GM19023 (cell line): ENCODE data around the gene TMEM247.

ENCODE experiments used
- ATAC-seq: cut with Tn5 transposase; IDR thresholded peaks from one replicate; pipeline ENCODE4 v1.9.1; 2021; ENCODE audit warnings: mild to moderate bottlenecking, moderate library complexity; ENCODE audit not compliant: unreplicated experiment

TMEM247 gene

GRCh38 chr2:46479265-46479664, at the start of gene TMEM247:
Gene TMEM247 (plus strand): TSS chr2:46479565.
- ATAC-seq = no peak

GRCh38 chr2:46430413-46430812, 49.0 kb upstream of the TMEM247 start:
- ATAC-seq = no peak

- ATAC-seq = no peak
These were observed 48.4 kb upstream of the TMEM247 start for GRCh38 chr2:46430992-46431391.

- no peak for ATAC-seq
These were observed 47.7 kb upstream of the TMEM247 start for GRCh38 chr2:46431481-46432235.

- ATAC-seq = no peak
These were observed 44.5 kb upstream of the TMEM247 start for GRCh38 chr2:46434851-46435273.

- no peak for ATAC-seq
These were observed 44.0 kb upstream of the TMEM247 start for GRCh38 chr2:46435353-46435752.

- ATAC-seq = no peak
These were observed 43.5 kb upstream of the TMEM247 start for GRCh38 chr2:46435796-46436360.

- ATAC-seq = no peak
These were observed 42.6 kb upstream of the TMEM247 start for GRCh38 chr2:46436800-46437199.

GRCh38 chr2:46438102-46438501, 41.3 kb upstream of the TMEM247 start:
- ATAC-seq = no peak

- no peak for ATAC-seq
These were observed 40.6 kb upstream of the TMEM247 start for GRCh38 chr2:46438794-46439193.

GRCh38 chr2:46439582-46439981, 39.8 kb upstream of the TMEM247 start:
- ATAC-seq = no peak

GRCh38 chr2:46441838-46442712, 37.3 kb upstream of the TMEM247 start:
- no peak for ATAC-seq

- no peak for ATAC-seq
These were observed 34.6 kb upstream of the TMEM247 start for GRCh38 chr2:46444732-46445131.

GRCh38 chr2:46445556-46445955, 33.8 kb upstream of the TMEM247 start:
- ATAC-seq = no peak

GRCh38 chr2:46446871-46447568, 32.3 kb upstream of the TMEM247 start:
- no peak for ATAC-seq

- no peak for ATAC-seq
These were observed 31.7 kb upstream of the TMEM247 start for GRCh38 chr2:46447649-46448048.

GRCh38 chr2:46448111-46448510, 31.3 kb upstream of the TMEM247 start:
- no peak for ATAC-seq

GRCh38 chr2:46448641-46449040, 30.7 kb upstream of the TMEM247 start:
- ATAC-seq = no peak

- ATAC-seq = no peak
These were observed 29.7 kb upstream of the TMEM247 start for GRCh38 chr2:46449700-46450099.

GRCh38 chr2:46451131-46451711, 28.1 kb upstream of the TMEM247 start:
- no peak for ATAC-seq

GRCh38 chr2:46456789-46457188, 22.6 kb upstream of the TMEM247 start:
- no peak for ATAC-seq
